ENCODE data around the gene RNF39.

The RNF39 gene

GRCh38 chr6:30096829-30097228 lies 21.3 kb upstream of the RNF39 start:
- DNase-seq, result no peak

GRCh38 chr6:30093951-30094661 lies 18.5 kb upstream of the RNF39 start:
- no peak for DNase-seq

GRCh38 chr6:30092852-30093543 lies 17.4 kb upstream of the RNF39 start:
- DNase-seq, result no peak

- no peak for DNase-seq
These were observed 16.2 kb upstream of the RNF39 start for GRCh38 chr6:30091577-30092381.

- DNase-seq, result no peak
These were observed 12.3 kb upstream of the RNF39 start for GRCh38 chr6:30087876-30088275.

GRCh38 chr6:30077218-30077617 lies 1.6 kb upstream of the RNF39 start:
- no peak for DNase-seq

GRCh38 chr6:30075790-30076732 lies 492 bp upstream of the RNF39 start:
- peak; percentile 27 for DNase-seq

GRCh38 chr6:30074331-30075093 lies 1.1 kb downstream of the RNF39 start:
- DNase-seq, result no peak

- DNase-seq, result no peak
These were observed 1.9 kb downstream of the RNF39 start for GRCh38 chr6:30073489-30074235.

- DNase-seq, result no peak
These were observed 3.7 kb downstream of the RNF39 start for GRCh38 chr6:30071858-30072257.

- no peak for DNase-seq
These were observed 4.3 kb downstream of the RNF39 start for GRCh38 chr6:30071081-30071818.

- DNase-seq, result peak; percentile 91
These were observed 8.0 kb downstream of the RNF39 start for GRCh38 chr6:30067460-30068139.

- DNase-seq, result peak; percentile 100
These were observed 8.8 kb downstream of the RNF39 start, which contains the start of gene PPP1R11 for GRCh38 chr6:30066577-30067459. PPP1R11 (plus strand) TSS chr6:30067198; CDS start chr6:30067411, 213 bp downstream.

GRCh38 chr6:30066082-30066481 lies 9.5 kb downstream of the RNF39 start:
- no peak for DNase-seq

GRCh38 chr6:30063315-30063714 lies 12.3 kb downstream of the RNF39 start:
- DNase-seq, result no peak

- DNase-seq, result no peak
These were observed 12.9 kb downstream of the RNF39 start for GRCh38 chr6:30062471-30063178.

- no peak for DNase-seq
These were observed 13.6 kb downstream of the RNF39 start for GRCh38 chr6:30061858-30062458.

All from NCI-H748 treated with DMSO at 0.1 percent for 48 hours (cell line).